DND-41 (cell line): Measurements from ENCODE around the gene CDH11.

Experiments used
- EZH2 ChIP-seq: IDR thresholded peaks from 3 replicates; pipeline ENCODE4 v1.6.1; 2012; ENCODE audit warnings: borderline replicate concordance, low read depth, mild to moderate bottlenecking, moderate library complexity, low read length, inconsistent platforms; ENCODE audit not compliant: severe bottlenecking
- TF ChIP-seq, protein P1 (sequence below): IDR thresholded peaks from 2 replicates; pipeline ENCODE4 v1.5.1; 2012; ENCODE audit warnings: borderline replicate concordance, low read length, moderate library complexity, mild to moderate bottlenecking; ENCODE audit not compliant: poor library complexity, severe bottlenecking; ENCODE audit errors: extremely low read depth

DNA sequence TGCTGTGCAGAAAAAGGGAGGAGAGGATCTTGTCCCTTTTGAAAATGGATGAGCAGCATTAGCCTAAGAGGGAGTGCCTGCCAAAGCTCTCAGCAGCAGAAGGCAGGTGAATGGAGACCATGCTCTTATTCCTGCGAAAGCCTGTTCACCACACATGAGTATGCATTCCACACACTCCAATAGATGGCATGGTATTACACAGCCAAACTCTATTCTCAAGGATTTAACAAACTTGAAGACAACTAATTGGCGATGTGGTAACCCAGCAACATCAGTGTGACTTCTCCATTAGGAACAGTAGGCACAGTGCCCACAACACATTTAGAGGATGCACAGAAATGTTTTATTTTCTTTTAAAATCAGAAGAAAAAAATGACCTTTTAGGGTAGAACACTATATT is 77.8 kb downstream of the CDH11 start:
- TF ChIP-seq, protein P1, sequence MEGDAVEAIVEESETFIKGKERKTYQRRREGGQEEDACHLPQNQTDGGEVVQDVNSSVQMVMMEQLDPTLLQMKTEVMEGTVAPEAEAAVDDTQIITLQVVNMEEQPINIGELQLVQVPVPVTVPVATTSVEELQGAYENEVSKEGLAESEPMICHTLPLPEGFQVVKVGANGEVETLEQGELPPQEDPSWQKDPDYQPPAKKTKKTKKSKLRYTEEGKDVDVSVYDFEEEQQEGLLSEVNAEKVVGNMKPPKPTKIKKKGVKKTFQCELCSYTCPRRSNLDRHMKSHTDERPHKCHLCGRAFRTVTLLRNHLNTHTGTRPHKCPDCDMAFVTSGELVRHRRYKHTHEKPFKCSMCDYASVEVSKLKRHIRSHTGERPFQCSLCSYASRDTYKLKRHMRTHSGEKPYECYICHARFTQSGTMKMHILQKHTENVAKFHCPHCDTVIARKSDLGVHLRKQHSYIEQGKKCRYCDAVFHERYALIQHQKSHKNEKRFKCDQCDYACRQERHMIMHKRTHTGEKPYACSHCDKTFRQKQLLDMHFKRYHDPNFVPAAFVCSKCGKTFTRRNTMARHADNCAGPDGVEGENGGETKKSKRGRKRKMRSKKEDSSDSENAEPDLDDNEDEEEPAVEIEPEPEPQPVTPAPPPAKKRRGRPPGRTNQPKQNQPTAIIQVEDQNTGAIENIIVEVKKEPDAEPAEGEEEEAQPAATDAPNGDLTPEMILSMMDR = no peak
- no peak for TF ChIP-seq EZH2
